Lung microvascular endothelial cell (primary cell): Measurements from ENCODE around the gene RPLP1. TPM values are rescaled to one million over a fixed set of nuclear protein-coding genes. Genes with fewer than 3 reads are reported as not detected.

Experiments used
- DNase-seq, 2 donors: peaks; one replicate each; pipeline versions ENCODE4 v3.0.0 to v3.0.0-alpha.2; 2010; ENCODE audit warnings: low read depth in 2 of 2
- total RNA-seq: library from RNA; depleted of rRNA; stranded (reverse); fragments of >200 nt; gene quantifications from 2 replicates; pipeline ENCODE4 v1.2.1, GENCODE V29; 2014

Gene RPLP1
- total RNA-seq, 1 donor from 2014 or later: 66.7 TPM

DNA sequence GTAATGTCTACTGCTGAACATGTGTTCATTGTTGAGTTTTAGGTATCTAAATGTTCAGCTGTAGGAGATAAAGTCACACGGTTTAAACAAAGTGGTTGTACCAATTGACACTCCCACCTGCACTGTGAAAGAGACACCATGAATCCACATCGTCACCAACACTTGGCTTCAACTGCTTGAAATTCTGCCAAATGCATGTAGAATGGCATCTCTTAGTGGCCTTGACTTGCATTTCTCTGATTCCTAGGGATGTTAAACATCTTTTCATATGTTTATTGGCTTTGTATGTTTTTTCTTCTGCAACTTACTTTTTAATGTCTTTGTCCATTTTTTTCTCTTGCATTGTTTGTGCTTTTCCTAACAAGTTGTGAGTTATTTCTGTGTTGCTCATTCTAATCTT lies 43.4 kb downstream of the RPLP1 start:
- DNase-seq: no peak

DNA sequence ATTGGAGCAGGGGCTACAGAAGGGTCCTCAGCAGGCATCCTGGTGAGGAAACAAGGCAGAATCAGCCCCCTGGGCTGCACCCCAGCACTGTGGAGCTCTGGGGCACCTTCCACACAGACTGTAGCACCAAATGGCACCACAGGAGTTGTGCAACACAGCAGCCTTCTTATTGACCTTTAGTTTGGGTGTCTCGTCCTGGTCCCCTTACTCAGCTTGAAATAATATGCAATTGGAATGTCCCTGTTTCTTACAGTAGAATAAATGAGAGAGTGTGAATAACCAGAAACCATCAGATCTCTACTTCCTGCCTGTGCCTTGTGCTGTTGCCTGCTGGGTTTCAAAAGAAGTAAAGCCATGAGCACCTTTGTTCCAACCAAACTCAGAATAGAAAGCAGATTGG lies 44.5 kb downstream of the RPLP1 start:
- DNase-seq: no peak

DNA sequence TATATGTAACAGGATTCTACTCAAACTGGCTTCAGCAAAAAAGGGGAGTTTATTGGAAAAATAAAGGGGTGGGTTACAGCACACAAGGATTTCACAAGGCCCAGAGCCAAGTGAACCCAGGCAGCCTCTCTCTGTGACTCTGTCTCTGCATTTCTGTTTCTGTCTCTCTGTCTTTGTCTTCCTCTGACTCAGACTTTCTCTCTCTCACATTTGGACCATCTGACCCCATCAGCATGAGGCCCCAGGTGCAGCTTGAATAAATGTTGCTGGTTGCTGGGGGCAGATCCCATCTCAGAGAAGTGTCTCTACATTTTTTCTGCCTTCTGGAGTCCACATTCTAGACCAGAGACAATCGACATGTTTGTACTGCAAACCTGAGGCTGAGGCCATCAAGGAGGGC lies 45.0 kb downstream of the RPLP1 start:
- DNase-seq: no peak

DNA sequence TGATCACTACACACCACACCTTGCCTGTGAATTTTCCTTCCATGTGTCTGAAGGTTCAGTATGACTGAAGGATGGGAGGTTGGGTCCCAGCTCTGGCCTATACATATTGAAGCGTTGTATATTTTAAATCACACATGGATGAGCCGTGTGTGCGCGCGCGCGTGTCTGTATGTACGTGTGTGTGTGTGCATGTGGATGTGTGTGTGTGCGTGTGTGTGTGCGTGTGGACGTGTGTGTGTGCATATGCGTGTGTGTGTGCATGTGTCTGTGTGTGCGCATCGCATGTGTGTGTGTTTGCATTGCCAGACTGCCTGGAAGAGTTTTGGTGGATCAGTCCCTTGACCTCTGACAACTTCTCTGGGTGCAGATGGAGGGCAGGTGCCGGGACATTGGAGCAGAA lies 45.7 kb downstream of the RPLP1 start:
- DNase-seq: no peak

DNA sequence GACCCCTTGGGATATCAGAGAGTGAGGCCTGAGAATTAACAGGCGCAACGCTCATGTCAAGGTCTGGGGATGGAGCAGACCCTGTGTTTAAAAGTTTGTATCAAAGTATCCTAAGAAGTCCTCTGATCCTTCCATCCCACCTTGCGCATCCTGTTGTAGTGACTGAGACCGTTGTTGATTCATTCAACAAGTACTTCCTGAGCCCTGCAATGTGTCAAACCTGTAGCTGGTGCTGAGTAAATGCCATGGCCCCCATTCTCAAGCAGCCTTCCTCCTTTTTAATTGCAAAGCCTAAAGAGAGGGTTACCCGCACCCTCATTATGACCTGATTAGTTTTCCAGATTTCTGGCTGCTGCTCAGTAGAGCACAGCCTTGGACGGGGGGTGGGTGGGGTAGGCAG lies 46.4 kb downstream of the RPLP1 start:
- DNase-seq: no peak

DNA sequence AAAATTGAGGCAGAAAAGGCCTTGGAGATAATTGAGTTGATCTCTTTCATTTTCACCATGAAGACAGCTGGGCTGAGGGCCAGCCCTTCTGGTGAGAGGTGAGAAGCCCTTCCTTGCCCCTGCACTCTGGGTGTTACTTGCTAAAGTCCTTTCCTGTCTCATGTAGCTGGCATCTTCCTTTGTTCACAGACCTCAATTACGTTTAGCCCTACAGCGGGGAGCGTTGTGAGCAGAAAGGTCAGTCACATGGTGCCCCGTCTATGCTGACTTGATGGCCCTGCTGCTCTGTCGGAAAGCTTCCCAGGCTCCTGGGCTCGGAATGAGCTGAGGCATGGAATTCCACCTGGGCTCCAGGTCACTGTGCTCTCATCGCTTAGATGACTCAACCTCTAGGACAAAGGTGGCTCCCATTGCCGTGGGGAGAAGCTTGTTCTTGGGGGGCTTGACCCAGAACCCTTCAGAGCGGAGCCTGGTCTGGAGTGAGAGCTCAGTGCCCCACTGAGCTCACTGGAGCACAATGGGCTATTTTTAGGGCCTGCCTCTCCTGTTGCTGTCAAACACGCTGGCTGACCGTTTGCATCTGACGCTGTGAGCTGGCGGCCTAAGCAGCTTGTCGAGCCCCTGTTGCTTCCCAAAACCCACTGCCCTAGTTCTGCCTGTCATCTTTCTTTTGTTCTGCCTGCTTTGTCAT lies 47.0 kb downstream of the RPLP1 start:
- DNase-seq: no peak

DNA sequence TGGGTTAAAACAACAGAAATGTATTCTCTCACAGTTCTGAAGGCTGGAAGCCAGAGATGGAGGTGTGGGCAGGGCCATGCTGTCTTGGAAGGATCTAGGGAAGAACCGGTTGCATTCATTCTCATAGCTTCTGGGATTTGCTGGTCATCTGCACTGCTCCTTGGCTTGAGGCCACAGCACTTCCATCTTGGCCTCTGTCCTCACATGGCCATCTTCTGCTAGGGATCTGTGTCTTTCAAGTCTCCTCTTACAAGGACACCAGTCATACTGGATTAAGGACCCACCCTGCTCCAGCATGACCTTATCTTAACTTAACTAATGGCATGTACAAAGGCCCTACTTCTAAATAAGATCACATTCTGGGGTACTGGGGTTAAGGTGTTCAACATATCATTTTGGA lies 47.7 kb downstream of the RPLP1 start:
- no peak for DNase-seq

DNA sequence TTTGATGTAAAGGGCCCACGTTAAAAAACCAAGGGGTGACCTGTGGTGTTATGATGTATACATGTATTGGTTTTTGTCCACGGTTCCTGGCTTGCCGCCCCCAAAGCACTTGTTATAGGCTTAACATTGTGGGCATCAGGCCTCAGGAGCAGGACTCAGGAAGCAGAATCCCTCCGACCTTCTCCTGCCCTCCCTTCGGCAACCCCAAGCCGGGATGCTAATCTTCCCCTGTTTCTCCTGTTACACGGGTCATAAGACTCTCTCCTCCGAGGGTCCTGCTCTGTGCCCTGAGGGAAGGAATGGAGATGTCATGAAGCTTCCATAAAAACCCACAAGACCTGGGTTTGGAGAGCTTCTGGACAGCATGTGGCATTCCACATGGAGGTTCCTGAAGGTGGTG lies 48.8 kb downstream of the RPLP1 start:
- DNase-seq: no peak

DNA sequence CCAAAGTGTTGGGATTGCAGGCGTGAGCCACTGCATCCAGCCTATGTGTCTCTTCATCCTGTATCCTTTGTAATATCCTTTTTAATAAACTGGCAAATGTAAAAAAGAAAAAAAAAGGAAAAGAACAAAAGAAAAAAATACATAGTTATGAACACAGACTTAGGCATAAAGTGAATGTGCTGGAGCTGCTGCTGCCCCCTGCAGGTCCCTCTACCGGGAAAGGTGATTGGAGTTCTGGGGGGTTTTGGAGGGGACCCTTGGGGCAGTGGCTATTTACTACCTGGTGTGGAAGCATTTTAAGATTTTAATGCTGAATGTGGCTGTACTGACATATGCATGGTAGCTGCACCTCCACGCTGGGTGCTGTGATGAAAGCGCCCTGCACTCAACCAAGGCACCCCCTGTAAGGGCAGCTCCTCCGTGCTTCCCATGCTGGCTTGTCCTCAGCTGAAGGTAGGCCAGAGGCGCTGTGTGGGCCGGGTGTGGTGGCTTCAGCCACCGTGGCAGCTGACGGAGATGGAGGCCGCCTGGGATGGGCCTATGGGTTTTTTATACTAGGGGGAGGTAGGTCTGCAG lies 49.9 kb downstream of the RPLP1 start:
- DNase-seq: no peak

DNA sequence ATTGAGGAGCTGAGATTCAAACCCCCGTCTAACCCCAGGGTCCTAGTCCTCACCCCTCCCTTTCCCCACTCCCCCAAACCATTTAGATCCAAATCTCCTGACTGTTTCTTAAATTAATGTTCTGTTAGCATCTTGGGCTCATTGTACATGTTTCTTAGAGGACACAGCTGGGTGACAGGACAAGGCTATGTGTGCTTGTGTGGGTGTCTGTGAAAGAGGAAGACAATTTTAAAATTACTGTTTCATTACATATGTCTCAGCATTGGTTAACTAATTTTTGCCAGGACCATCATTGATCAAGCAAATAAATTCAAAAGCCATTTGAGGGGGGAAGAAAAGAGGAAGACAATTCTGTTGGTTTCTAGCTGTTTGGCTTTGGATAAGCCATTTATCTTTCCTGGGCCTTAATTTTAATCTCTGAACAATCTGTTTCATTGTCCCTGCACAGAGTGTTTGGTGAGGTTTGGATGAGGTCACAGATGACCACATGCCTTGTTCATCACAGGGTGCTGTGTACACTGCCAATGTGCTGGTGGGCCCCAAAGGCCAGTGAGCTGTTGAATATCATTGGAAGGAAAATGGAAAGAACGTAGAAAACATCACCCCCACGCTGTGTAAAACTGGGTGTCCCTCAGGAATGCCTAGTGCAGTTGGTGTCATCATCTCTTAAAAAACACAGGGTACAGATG lies 51.9 kb downstream of the RPLP1 start:
- no peak for DNase-seq

Other genes starting within 250 kb of the RPLP1 start
- not detected in 2 replicates for gene PAQR5, start 153.9 kb upstream of the RPLP1 start, total RNA-seq
- 5.4 and 11.1 TPM in 2 replicates for gene KIF23, start 38.5 kb upstream of the RPLP1 start, total RNA-seq